Peyer's patch (tissue), 4 donors: ENCODE data around the gene NRG3. TPM values are rescaled to one million over a fixed set of nuclear protein-coding genes. Genes with fewer than 3 reads are reported as not detected.

Experiments used
- DNase-seq, 3 donors: peaks; one replicate each; pipeline ENCODE4 v3.0.0-alpha.2; 2017 to 2019
- H3K27ac ChIP-seq, 4 donors: fragments of 200-600 bp; sonication (generic); one replicate each; pipeline ENCODE4 v1.5.1; 2016 to 2019
- H3K27me3 ChIP-seq, 2 donors: fragments of 200-600 bp; sonication (generic); one replicate each; pipeline ENCODE4 v1.5.1; 2019
- H3K36me3 ChIP-seq, 3 donors: fragments of 200-600 bp; sonication (generic); one replicate each; pipeline ENCODE4 v1.5.1; 2016 to 2019
- H3K4me1 ChIP-seq, 4 donors: fragments of 200-600 bp; sonication (generic); one replicate each; pipeline ENCODE4 v1.5.1; 2016 to 2019
- H3K4me3 ChIP-seq, 4 donors: fragments of 200-600 bp; sonication (generic); 1 replicate in 3 of 4; 2 replicates in 1 of 4; pipeline ENCODE4 v1.5.1; 2016 to 2019; ENCODE audit warnings: mild to moderate bottlenecking in 1 of 4
- H3K9me3 ChIP-seq, 4 donors: fragments of 200-600 bp; sonication (generic); one replicate each; pipeline ENCODE4 v1.5.1; 2016 to 2019; ENCODE audit warnings: mild to moderate bottlenecking in 1 of 4
- POLR2A ChIP-seq, 2 donors: fragments of 450-650 bp; IDR thresholded peaks; one replicate each; pipeline ENCODE4 v1.5.1; 2017; ENCODE audit warnings: antibody characterized with exemption in 2 of 2, mild to moderate bottlenecking in 2 of 2, moderate library complexity in 2 of 2
- total RNA-seq, 4 donors: library from RNA; depleted of rRNA; stranded (reverse); fragments of >200 nt; gene quantifications; one replicate each; pipeline ENCODE4 v1.1.0, GENCODE V29; 2016
- TF ChIP-seq, protein P1 (sequence below), 6 experiments: fragments of 450-650 bp in 4 of 6; fragments of 200-600 bp in 2 of 6; sonication (generic) in 1 of 6; IDR thresholded peaks; one replicate each; pipeline ENCODE4 v1.5.1; 2017 to 2019; ENCODE audit warnings: antibody characterized with exemption in 6 of 6, mild to moderate bottlenecking in 3 of 6, moderate library complexity in 1 of 6

The NRG3 gene
- total RNA-seq, 4 donors from 2014 or later = not detected

DNA sequence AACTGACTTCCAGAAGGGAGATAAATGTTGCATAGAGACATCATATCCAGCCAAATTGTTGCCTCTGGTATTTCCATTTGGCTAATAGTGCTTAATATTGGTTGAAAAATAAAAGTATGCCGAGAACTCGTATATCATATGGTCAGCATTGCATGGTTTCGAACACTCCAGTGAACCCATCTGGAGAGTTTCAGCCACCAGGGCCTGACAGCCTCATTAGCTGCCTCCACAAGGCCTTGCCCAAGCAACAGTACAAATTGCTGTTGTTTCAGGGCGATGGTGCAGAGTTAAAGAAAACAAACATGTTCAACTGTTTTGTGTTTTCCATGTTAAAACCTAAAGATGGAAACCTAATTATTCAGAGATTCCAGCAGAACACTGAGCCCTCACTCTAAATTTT is 28.5 kb downstream of the NRG3 start:
- no peaks in the 10 kb centered on the region for H3K27me3 ChIP-seq
- H3K4me3 ChIP-seq = no peak overlapping the region
- no peak for DNase-seq
- no peaks in the 10 kb centered on the region for H3K4me1 ChIP-seq
- H3K27ac ChIP-seq = no peak overlapping the region
- no peak for TF ChIP-seq POLR2A (IDR thresholded peaks at IDR 0.05)
- TF ChIP-seq, protein P1, sequence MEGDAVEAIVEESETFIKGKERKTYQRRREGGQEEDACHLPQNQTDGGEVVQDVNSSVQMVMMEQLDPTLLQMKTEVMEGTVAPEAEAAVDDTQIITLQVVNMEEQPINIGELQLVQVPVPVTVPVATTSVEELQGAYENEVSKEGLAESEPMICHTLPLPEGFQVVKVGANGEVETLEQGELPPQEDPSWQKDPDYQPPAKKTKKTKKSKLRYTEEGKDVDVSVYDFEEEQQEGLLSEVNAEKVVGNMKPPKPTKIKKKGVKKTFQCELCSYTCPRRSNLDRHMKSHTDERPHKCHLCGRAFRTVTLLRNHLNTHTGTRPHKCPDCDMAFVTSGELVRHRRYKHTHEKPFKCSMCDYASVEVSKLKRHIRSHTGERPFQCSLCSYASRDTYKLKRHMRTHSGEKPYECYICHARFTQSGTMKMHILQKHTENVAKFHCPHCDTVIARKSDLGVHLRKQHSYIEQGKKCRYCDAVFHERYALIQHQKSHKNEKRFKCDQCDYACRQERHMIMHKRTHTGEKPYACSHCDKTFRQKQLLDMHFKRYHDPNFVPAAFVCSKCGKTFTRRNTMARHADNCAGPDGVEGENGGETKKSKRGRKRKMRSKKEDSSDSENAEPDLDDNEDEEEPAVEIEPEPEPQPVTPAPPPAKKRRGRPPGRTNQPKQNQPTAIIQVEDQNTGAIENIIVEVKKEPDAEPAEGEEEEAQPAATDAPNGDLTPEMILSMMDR (IDR thresholded peaks at IDR 0.05) = no peak
- H3K9me3 ChIP-seq = no peaks in the 10 kb centered on the region
- H3K36me3 ChIP-seq = no peaks in the 10 kb centered on the region

DNA sequence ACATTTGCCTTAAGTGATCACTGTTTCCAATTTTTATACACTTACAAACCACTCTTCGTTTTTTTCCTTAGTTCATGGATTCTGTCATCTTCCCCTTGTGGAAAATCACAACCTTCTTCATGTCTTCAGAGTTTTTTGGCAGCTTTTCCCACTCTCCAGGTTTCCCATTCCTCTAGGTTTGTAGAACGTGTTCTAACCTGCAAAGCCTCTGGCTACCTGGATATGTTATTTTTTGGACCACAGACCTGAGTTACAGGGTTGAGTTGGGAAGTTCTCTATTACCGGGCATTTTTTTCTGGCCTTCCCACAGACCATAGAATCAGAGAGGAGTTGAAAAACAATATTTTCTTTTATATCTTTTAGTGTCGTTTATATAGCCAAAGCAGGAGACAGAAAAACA is 30.2 kb downstream of the NRG3 start:
- Histone ChIP-seq H3K4me1 (no peaks in the 10 kb centered on the region), H3K27ac (no peak overlapping the region), H3K9me3 (no peaks in the 10 kb centered on the region), H3K4me3 (no peak overlapping the region), H3K27me3 (no peaks in the 10 kb centered on the region), H3K36me3 (no peaks in the 10 kb centered on the region)
- TF ChIP-seq, protein P1 (IDR thresholded peaks at IDR 0.05) = no peak
- TF ChIP-seq POLR2A (IDR thresholded peaks at IDR 0.05) = no peak
- no peak for DNase-seq

DNA sequence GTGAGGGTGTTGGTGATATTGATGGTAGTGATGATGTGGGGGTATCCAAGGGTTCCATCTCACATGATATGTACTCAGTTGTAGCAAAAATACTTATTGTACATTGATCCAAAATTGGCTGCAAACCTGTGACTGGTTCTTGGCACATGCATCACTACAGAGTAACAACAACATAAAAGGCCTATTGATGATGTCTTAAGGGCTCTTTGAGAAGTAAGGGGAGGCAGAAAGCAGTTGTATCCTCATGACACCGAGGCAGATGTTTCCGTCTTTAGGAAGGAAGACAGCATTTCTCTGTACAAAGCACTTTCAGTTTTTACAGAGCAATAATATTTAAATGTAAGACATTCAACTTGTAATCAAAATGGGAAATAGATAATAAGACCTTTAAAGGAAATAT is 34.5 kb downstream of the NRG3 start:
- no peak for DNase-seq
- TF ChIP-seq, protein P1 (IDR thresholded peaks at IDR 0.05) = no peak
- no peak for TF ChIP-seq POLR2A (IDR thresholded peaks at IDR 0.05)
- Histone ChIP-seq H3K4me3 (no peak overlapping the region), H3K27me3 (no peaks in the 10 kb centered on the region), H3K27ac (no peak overlapping the region), H3K9me3 (no peaks in the 10 kb centered on the region), H3K4me1 (no peaks in the 10 kb centered on the region), H3K36me3 (no peaks in the 10 kb centered on the region)

DNA sequence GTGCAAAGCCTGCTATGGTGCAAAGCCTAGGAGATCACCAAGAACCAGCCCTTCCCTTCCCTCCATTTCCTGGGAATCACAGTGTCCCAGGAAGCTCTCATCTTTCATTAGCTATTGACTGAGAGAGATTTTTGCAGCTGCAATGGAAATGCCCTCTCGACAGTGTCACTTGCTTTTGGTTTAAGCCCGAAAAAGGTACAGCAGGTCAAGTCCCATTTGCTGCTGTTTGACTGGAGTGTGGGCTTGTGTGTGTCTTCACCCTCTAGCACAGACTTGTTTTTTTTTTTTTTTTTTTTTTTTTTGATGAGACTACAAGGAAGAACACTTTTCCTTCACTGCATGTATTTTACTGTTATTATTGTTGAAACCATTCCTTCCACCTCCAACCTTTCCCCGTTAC is 36.3 kb downstream of the NRG3 start:
- Histone ChIP-seq H3K27me3 (no peaks in the 10 kb centered on the region), H3K4me1 (no peaks in the 10 kb centered on the region), H3K9me3 (no peaks in the 10 kb centered on the region), H3K36me3 (no peaks in the 10 kb centered on the region), H3K4me3 (no peak overlapping the region), H3K27ac (no peak overlapping the region)
- no peak for TF ChIP-seq POLR2A (IDR thresholded peaks at IDR 0.05)
- TF ChIP-seq, protein P1 (IDR thresholded peaks at IDR 0.05) = no peak
- no peak for DNase-seq

DNA sequence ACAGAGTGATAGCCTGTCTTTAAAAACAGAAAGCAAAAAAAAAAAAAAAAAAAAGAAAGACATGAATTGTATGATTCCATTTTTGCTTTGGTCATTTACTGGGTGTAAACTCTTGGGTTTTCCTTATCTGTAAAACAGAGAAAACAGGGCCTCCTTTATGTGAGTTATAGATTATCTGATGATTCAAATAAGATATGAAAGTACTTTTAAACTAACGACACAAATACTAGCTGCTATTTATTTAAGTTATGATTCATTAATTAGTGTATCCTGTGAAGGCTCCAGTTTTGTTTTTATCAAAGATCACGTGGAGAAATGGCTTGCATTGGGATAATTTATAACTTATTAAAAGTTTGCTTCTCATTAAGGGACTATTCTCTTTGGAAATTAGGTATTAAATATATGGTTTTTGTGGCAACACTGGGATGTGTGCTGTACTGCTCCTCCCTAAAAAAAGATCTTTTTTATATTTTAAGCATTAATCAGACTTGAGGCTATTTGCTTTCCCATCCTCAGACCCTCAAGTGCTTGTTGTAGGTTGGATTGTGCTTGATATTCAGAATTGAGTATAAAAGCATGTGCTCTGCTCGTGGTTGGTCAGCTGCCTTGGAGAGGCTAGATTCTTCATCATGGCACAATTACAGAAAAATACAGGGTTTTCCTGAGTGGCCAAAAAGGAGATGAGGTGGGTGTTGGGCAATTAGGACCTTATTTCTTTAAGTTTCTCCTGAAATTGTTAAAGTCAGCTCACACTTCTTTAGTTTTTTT is 39.9 kb downstream of the NRG3 start:
- TF ChIP-seq POLR2A (IDR thresholded peaks at IDR 0.05) = no peak
- Histone ChIP-seq H3K27ac (no peak overlapping the region), H3K4me3 (no peak overlapping the region), H3K36me3 (no peaks in the 10 kb centered on the region), H3K4me1 (no peaks in the 10 kb centered on the region), H3K27me3 (no peaks in the 10 kb centered on the region), H3K9me3 (no peaks in the 10 kb centered on the region)
- DNase-seq = no peak

DNA sequence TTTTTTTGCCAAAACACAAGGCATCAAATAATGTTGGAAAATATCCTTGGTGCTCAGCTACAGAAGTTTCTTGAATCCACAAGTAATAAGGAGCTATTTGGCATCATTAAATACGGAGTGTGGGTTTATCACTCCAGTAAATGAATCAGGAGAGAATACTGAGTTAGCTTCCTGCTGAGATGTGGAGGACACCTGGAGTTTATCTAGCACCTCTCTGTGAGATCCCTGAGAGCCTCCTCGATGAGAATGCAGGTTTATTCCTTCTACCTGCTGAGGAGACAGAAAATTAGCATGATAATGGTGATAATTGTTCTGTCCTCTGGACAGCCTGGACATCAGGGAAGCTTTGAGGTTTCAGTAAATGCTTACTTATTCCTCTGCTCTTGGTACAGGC is 40.5 kb downstream of the NRG3 start:
- H3K36me3 ChIP-seq = no peaks in the 10 kb centered on the region
- no peaks in the 10 kb centered on the region for H3K27me3 ChIP-seq

More for the DNA sequence above, 40.5 kb downstream of the NRG3 start:
- Histone ChIP-seq H3K4me1 (no peaks in the 10 kb centered on the region), H3K4me3 (no peak overlapping the region), H3K9me3 (no peaks in the 10 kb centered on the region), H3K27ac (no peak overlapping the region)
- no peak for DNase-seq
- no peak for TF ChIP-seq POLR2A (IDR thresholded peaks at IDR 0.05)
- TF ChIP-seq, protein P1 (IDR thresholded peaks at IDR 0.05) = no peak
